Activated CD8-positive, alpha-beta memory T cell treated with anti-CD3 and anti-CD28 coated beads, Interleukin-2, amount 50 U/mL, for 24 hours (primary cell): Measurements from ENCODE around the gene FOSB.

ENCODE experiments used
- DNase-seq: peaks from one replicate; pipeline ENCODE4 v3.0.0-alpha.2; 2020; ENCODE audit errors: extremely low read depth

The FOSB gene

DNA sequence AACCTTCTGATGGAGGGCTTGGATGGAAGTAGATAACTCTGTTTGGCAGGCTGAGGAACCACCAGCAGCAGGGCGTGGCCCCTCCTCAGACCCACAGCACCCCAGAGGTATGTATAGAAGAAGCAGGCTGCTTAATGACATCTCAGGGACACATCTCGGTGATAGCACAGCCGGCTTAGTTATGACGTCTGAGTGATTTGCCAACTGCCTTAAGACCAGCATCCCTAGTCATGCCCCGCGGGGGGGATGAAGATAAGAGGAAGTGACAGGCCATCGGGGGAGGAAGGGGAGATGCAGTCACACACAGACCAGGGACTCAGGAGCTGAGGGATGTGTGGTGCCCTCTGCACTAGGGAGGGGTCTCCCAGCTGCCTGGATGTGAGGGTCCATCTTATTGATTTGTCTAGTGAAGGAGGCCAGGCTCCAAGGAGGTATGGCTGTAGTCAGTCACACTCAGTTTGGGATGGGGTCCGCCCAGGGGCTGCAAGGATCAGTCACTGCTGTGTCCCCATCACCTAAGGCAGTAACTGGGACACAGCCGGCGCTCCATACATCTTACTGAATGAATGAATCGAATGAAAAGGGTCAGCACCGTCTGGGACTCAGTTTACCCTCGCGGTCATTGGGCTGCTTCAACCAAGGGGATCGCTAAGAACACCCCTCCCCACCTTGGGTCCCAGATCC is 24.9 kb upstream of the FOSB start:
- DNase-seq: no peak

DNA sequence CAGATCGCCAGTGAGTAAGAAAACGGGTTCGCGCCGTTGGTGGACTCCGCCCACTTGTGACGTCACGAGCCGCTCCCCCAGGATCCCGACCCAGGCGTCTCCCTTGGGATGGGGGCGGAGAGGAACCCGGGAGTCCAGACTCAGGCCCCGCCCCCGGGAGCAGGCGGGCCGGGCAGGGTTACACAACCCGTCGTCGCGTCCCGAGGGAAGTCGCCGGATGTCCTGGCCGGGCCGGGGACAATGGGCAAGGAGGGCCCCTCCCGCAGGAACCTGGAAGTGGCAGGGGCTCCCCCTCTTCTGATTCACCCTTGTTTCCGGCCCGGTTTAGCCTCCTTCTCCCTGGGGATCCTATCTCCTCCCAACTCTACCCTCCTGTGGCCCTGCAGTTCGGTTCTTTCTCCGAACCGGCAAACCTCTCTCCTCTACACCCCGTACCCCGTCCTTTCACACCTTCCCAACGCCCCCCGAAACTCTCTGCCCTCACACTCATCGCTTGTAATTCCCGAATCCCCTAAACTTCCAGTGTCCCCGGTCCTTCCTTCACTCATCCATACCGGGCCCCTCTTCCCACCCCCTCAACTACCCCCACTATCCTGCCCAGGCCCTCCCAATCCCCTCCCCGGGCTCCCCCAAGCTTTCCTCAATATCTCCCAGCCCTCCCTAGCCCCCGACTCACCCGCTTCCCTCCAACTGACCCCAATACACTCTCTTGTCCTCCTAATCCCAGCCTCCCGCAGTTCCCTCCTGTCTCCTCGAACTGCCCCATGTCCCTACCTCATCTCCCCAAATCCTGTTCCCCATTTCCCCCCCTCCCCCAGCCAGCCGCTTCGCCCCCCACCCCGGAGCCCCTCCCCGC is 24.1 kb upstream of the FOSB start:
- DNase-seq: no peak

DNA sequence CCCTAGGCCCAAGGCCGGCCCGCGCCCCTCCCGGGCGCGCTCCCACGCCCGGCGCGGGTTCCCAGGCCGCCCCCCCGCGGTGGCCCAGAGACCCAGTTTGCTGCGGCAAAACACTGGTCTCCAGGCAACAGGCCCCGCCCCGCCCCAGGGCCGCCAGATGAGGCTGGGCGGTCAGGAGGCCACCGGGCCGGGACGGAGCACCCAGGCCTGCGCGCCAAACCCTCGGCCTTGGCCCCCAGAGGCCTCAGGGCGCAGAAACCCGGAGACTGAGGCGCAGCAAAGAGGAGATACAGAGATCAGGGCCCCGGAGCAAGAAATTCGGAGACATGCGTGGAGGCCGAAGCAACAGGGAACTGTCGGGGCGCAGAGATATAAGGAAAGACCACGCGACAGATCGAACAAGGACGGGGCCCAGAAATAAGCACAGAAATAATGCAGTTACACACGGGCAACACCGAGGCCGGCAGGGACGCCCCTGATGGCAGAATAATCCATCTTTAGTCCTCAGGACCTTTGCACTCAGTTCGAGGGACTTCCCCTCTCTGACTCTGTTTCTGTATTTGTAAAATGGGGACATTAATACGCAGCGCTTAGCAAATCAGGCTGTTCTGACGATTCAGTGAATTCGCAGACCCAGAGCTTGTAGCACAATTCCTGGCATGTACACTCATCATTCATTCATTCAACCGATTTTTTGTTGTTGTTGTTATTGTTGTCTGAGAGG is 23.3 kb upstream of the FOSB start:
- DNase-seq: no peak

DNA sequence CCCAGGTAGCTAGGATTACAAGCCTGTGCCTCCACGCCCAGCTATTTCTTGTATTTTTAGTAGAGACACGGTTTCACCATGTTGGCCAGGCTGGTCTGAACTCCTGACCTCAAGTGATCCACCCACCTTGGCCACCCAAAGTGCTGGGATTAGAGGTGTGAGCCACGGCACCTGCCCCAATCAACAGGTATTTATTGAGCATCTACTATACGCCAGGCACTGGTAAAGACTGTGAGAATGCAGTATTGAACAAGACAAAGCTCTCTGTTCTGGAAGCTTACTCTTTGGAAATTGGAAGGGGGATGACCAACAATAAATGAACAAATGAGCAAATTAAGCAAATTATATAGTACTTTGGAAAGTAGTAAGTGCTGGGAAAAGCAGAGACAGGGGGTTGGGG is 22.7 kb upstream of the FOSB start:
- DNase-seq: no peak

DNA sequence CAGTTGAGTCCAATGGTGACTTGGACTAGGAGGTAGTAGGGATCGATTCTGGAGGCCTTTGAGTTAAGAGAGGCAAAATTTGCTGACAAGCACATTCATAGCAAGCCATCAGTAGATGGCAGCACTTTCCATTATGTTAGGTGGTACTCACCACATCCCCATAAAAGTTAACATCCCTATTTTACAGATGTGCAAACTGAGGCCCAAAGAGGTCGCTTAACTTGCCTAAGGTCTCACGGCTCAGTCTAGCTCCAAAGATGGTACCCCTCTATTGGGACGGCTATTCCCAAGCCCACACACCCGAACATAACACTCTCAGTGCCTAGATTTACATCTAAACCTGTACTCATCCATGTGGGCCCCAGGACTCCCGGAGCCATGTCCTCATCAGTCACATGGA is 21.5 kb upstream of the FOSB start:
- DNase-seq: no peak

DNA sequence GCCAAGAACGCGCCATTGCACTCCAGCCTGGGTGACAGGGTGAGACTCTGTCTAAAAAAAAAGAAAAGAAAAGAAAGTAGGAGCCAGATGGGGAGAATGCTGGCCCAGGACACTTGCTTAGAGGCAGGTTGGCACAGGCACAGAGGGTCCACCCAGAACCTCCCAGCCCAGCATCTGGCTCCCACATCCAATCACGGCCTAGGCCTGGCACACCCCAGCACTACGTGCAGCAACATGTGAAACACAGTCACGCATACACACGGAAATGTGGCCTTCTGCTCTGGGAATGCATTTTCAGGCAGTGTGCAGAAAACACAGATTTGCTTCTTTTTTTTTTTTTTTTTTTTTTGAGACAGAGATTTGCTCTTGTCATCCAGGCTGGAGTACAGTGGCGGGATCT is 20.9 kb upstream of the FOSB start:
- DNase-seq: no peak

DNA sequence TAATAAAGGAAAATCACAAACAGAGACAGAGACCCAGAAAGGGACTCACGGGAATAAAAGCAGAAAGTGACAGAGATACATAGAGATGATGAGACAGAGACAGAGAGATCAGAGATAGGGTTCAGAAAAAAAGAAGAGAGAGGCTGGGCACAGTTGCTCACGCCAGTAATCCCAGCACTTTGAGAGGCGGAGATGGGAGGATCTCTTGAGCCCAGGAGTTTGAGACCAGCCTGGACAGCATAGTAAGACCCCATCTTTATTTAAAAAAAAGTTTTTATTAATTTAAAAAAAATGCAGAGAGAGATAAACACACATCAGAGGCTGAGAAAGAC is 19.4 kb upstream of the FOSB start:
- no peak for DNase-seq

DNA sequence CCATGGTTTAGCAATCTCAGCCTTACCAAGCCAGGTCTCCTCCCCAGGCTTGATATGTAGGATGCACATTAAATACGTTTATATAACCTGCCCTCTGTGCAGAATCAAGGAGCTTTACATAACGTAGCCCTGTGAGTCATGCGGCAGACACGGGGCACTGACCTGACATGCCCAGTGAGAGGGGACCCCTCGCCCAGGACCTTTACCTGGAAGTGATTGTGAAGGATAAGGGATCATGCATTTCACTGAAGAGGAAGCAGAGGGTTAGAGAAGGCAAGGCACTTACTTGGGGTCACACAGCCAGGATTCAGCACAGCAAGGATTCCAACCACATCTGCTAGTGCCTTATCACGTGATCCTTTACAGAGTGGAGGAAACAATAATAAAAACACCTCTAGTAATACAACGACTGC is 18.9 kb upstream of the FOSB start:
- DNase-seq: no peak

DNA sequence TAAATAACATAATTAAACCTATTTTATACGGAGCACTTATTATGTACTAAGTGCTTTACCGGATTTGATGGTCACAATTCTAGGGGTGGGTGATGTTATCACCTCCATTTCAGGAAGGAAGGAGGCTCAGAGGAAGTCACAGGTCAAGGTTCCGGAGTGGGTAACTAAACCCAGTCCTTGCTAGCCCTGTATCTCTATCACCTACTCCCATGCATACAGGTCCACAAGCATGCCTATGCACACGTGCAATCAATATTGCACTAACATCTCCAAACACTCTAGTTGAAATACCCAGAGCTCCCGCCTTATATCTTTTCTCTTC is 17.8 kb upstream of the FOSB start:
- DNase-seq: no peak

DNA sequence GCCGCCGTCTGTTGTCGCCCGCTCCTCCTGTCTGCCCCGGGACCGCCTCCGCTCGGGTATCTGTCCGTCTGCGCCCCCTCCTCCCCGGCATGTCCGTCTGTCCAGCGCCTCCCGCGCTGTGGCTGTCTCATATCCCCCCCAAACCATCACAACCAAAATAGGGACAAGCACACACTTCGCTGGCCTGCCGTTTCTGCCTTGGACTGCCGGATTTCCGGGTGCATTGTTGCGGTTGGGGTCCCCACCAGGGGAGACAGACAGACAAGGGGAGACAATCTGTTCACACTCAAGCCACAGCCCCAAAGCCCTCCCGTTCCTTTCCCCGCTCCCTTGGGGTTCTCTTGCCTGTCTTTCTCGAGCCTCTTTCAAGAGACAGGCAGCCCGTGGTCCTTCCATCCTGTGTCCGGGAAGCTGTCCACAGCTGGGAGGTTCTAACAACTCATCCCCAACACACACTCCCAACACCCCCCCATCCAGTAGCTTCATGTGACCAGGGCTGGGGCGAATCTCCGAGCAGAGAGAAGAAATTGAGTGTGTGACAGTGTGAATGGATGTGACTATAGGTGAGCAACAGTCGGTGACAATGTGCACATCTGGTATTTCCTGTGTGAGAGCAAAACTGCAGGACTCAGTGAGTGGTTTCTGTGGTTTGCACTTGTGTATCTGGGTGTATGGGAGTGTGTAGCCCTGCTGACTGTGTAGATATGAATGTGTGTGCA is 16.5 kb upstream of the FOSB start:
- no peak for DNase-seq

DNA sequence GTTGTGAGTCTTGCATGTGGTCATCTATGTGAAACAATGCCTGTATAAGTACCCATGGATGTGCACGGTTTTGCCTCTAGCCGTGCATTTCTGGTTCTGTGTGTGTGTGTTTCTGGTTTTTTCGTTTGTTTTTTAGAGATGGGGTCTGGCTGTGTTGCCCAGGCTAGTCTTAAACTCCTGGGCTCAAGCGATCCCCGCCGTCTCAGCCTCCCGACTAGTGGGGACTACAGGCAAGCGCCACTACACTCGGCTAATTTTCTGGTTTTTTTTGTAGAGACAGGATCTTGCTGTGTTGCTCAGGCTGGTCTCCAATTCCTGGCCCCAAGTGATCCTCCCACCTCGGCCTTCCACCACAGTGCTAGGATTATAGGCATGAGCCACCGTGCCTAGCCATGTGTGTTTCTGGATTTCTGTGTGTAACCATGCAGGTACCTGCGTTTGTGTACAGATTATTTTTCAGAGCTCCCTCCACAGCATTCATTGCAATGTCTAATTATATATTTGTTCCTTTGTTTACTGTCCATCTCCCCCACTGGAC is 15.9 kb upstream of the FOSB start:
- no peak for DNase-seq

DNA sequence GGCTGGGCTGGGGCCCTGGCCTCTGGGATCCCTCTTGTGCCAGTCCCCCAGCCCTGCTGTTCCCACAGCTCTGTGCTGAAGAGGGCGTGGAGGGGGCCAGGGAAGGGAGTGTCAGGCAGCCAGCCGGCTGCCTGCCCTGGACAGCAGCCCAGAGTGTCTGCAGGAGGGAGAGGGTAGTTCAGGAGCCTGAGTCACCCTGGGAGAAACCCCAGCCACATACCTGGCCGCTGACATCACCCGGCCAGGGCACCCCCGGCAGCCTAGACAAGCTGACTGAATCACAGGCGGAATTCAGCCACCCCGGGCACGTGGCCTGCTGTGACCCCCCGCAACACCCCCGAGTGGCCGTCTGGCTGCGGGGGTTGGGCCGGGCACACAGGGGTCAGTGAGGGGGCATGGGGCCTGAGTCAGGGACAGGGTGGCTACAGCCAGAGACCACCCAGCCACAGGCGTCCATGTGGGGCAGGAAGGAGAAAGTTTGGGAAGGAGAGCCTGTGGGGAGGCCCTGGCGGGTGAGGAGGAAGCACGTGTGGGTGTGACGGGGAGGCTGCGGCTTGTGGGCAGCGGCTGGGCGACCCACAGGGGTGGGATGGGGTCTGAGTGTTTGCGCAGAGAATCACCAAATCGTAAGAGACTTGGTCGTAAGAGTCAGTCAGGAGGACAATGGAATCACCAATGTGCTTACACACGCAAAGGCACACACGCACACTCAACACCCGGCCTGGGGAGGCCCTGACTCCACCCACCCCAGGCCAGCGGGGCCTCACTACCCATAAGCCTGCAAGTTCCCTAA is 11.9 kb upstream of the FOSB start:
- no peak for DNase-seq

DNA sequence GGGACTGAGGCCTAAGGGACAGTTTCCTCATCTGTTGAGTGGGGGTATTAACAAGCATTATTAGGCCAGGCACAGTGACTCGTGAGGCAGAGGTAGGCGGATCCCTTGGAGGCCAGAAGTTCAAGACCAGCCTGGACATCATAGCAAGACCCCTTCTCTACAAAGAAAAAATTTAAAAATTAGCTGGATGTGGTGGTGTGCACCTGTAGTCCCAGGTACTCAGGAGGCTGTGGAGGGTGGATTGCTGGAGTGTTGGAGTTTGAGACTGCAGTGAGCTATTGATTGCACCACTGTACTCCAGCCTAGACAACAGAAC is 11.3 kb upstream of the FOSB start:
- no peak for DNase-seq

DNA sequence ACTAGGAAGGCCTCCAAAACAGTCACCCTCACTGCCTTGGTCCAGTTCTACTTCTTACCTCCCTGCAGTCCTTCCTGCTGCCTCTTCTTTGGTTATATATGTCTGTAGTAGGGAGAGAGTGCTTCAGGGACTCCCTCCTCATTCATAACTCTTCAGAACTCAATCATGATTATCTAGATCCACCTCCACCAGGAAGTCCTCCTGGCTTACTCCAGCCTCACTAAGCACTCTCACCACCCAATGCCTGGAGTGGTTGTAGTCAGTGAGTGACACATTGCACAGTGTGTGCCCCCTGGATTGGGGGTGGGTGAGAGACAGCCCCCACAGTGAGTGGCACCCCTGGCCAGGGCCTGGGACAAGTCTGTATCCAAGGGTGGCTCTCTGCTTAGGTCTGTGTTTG is 10.0 kb upstream of the FOSB start:
- no peak for DNase-seq

DNA sequence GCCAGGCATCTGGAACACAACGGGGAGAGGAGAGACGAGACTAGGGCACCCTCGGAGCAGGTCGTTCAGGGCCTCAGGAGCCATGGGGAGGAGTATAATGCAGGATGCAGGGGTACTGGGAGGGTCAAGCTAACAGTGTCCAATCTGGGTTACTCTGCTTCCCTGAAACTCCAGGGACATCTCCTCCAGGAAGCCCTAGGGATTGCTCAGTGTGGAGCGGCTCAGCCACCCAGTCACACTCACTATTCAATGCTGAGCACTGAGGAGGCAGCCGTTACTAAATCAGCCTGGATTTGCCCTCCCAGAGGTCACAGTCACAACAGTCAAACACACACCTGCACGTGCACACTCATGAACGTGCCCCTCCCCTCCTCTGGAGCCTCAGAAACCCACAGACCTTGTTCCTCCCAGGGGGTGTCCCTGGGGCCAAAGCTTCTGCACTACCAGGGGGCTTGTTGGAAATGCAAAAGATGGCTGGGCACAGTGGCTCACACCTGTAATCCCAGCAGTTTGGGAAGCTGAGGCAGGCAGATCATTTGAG is 6.9 kb upstream of the FOSB start:
- no peak for DNase-seq

DNA sequence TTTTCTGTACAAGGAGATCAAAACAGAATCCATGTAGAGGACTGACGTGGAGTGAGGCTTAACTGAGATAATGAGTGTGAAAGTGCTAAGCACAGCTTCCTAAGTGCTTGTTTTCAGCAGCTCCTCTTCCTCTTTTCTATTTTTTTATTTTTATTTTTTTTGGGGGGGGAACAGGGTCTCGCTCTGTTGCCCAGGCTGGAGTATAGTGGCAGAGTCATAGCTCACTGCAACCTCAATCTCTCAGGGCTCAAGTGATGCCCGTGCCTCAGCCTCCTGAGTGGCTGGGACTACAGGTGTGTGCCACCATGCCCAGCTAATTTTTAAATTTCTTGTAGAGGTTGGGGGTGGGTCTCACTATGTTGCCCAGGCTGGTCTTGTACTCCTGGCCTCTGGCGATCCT is 5.6 kb upstream of the FOSB start:
- no peak for DNase-seq

DNA sequence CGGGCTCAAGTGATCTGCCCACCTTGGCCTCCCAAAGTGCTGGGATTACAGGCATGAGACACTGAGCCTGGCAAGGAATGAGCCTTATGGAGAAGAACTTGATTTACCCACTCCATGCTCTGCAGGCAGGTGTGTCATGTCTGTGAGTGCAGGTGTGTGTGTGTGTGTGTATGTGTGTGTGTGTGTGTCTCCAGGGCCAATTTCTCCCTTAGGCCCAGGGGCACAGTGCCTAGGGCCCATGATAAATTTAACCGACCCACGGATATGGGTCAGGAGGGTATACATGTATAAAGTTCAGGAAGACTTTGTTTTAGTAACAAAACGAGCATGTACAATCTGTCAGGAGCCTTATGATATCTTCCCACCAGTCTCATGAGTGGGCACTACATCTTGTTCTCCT is 4.6 kb upstream of the FOSB start:
- no peak for DNase-seq

DNA sequence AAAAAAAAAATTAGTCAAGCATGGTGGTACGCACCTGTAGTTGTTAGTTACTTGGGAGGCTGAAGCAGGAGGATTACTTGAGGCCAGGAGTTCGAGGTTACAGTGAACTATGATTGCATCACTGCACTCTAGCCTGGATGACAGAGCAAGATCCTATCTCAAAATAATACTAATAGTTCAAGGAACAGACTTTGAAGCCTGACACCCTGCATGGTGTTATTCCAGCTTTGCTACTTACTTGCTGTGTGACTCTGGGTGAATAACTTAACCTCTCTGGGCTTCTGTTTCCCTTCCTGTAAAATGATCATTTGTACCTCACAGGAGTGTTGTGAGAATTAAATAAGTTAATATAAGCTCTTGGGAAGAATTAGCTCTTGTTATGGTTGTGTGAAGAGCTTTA is 3.5 kb upstream of the FOSB start:
- no peak for DNase-seq

DNA sequence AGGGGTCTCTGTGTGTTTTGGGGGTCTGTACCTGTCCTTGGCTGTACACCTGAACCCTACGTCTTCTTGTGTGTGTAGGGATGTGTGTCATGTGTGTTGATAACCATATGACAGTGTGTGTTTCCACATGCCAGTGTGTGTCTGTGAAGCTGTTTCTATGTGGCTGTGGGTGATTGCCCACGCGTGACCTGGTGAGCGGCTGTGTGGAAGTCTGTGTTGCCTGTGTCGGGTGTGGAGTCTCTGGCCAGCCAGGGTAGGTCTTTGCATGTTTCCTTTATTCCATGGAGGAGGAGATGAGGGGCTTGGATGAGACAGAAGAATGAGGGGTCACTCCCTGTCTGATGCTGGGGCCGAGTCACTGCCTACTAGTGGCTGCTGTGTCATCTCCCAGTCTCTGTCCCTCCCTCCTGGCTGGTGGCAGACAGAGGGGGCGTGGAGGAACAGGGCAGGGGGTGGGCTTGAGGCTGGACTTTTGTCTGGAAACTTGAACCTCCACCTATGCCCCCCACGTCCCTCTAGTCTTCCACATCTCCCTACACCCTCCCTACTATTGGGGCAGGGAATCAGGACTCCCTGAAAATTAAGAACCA is 2.8 kb upstream of the FOSB start:
- no peak for DNase-seq

DNA sequence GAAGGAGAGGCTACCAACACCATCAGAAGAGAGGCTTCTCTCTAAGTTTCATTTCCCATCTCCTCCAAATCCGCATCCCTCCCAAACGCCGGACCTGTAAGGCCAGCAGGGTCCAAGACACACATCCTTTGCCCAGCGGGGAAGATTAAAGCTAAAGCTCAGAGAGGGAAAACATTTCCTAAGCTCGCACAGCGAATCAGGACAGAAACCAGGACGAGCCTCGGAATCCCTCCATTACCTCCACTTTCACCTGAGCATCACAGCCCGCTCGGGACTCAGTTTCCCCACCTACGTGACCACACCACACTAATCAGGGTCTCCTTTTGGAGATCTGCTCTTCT is 711 bp upstream of the FOSB start:
- DNase-seq: no peak

DNA sequence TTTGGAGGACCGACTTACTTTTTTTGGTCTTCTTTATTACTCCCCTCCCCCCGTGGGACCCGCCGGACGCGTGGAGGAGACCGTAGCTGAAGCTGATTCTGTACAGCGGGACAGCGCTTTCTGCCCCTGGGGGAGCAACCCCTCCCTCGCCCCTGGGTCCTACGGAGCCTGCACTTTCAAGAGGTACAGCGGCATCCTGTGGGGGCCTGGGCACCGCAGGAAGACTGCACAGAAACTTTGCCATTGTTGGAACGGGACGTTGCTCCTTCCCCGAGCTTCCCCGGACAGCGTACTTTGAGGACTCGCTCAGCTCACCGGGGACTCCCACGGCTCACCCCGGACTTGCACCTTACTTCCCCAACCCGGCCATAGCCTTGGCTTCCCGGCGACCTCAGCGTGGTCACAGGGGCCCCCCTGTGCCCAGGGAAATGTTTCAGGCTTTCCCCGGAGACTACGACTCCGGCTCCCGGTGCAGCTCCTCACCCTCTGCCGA is 409 bp downstream of the FOSB start:
- no peak for DNase-seq
